Body of pancreas (tissue), 4 donors: Measurements from ENCODE around the gene GRIA3. TPM values are rescaled to one million over a fixed set of nuclear protein-coding genes. Genes with fewer than 3 reads are reported as not detected.

Experiments
- ATAC-seq: fragments of 150-250 bp; one replicate; pipeline ENCODE4 v1.9.1; 2016
- DNase-seq, 4 donors: peaks; one replicate each; pipeline ENCODE4 v3.0.0-alpha.2; 2019
- H3K27ac ChIP-seq, 4 donors: fragments of 200-600 bp; sonication (generic); 1 replicate in 3 of 4; 2 replicates in 1 of 4; pipeline versions ENCODE4 v1.5.1 to v1.6.1; 2016 to 2019; ENCODE audit warnings: mild to moderate bottlenecking in 1 of 4, mixed read lengths in 1 of 4, moderate library complexity in 1 of 4
- H3K27me3 ChIP-seq, 2 donors: fragments of 200-600 bp; sonication (generic); one replicate each; pipeline ENCODE4 v1.6.0; 2016; ENCODE audit warnings: mild to moderate bottlenecking in 1 of 2
- H3K36me3 ChIP-seq, 2 donors: fragments of 200-600 bp; sonication (generic); replicated peaks in 1 of 2; 2 replicates each; pipeline ENCODE4 v1.5.1; 2016; ENCODE audit warnings: low read depth in 2 of 2; ENCODE audit not compliant: insufficient read depth in 1 of 2
- H3K4me1 ChIP-seq: fragments of 200-600 bp; sonication (generic); one replicate; pipeline ENCODE4 v1.6.0; 2016
- H3K4me3 ChIP-seq, 2 donors: fragments of 200-600 bp; sonication (generic); 1 replicate in 1 of 2; 2 replicates in 1 of 2; pipeline ENCODE4 v1.5.1; 2016 to 2019
- H3K9me3 ChIP-seq, 3 donors: fragments of 200-600 bp; sonication (generic); 1 replicate in 2 of 3; 2 replicates in 1 of 3; pipeline ENCODE4 v1.5.1; 2016
- CTCF ChIP-seq, 7 experiments: fragments of 450-650 bp in 4 of 7; fragments of 200-600 bp in 3 of 7; sonication (generic) in 3 of 7; IDR thresholded peaks; one replicate each; pipeline ENCODE4 v1.5.1; 2016 to 2019; ENCODE audit warnings: antibody characterized with exemption in 7 of 7
- POLR2A ChIP-seq, 3 donors: fragments of 450-650 bp; IDR thresholded peaks; one replicate each; pipeline ENCODE4 v1.6.1; 2016; ENCODE audit warnings: antibody characterized with exemption in 3 of 3, mild to moderate bottlenecking in 2 of 3
- WGBS, 2 donors: methylation state at CpG; one replicate each; pipeline ENCODE4 v1.1.5; 2017; 5-methylcytosine and 5-hydroxymethylcytosine counted together
- intact Hi-C: fragments of 100-400 bp; cut with DNase I; formaldehyde crosslinking; loops from one replicate; pipeline ENCODE4 v1.15.1; 2023
- total RNA-seq, 2 donors: library from RNA; depleted of rRNA; stranded (reverse); fragments of >200 nt; gene quantifications; one replicate each; pipeline ENCODE4 v1.1.0, GENCODE V29; 2016

The GRIA3 gene
- total RNA-seq, 2 donors from 2014 or later: 0.52 to 0.99 TPM

- intact Hi-C loops: no loop called here
- TF ChIP-seq POLR2A (IDR thresholded peaks at IDR 0.05) (no peak), CTCF (IDR thresholded peaks at IDR 0.05) (no peak)
- no peak for ATAC-seq
Observed at GRCh38 chrX:123170546-123170945, 13.5 kb upstream of the GRIA3 start.

GRCh38 chrX:123171781-123172180, 12.3 kb upstream of the GRIA3 start:
- no peak for ATAC-seq
- no peak for TF ChIP-seq CTCF (IDR thresholded peaks at IDR 0.05)
- no peak for TF ChIP-seq POLR2A (IDR thresholded peaks at IDR 0.05)
- WGBS, 2 donors: 64 to 69% methylated on average over 3 of the region's 3 CpGs

More at GRCh38 chrX:123170546-123170945, 13.5 kb upstream of the GRIA3 start:
- H3K27me3 ChIP-seq: no peaks in the 10 kb centered on the region
- H3K9me3 ChIP-seq: no peaks in the 10 kb centered on the region
- no peak for DNase-seq
- no peaks in the 10 kb centered on the region for H3K4me1 ChIP-seq
- no peak overlapping the region for H3K4me3 ChIP-seq
- WGBS, 2 donors: 35 to 47% methylated on average over 7 of the region's 7 CpGs
- H3K27ac ChIP-seq: no peak overlapping the region
- no peaks in the 10 kb centered on the region for H3K36me3 ChIP-seq

GRCh38 chrX:123172869-123173268, 11.2 kb upstream of the GRIA3 start:
- intact Hi-C loops: no loop called here
- Histone ChIP-seq H3K9me3 (no peaks in the 10 kb centered on the region), H3K4me1 (no peaks in the 10 kb centered on the region), H3K4me3 (no peak overlapping the region), H3K36me3 (no peaks in the 10 kb centered on the region), H3K27ac (no peak overlapping the region), H3K27me3 (no peaks in the 10 kb centered on the region)
- no peak for ATAC-seq
- DNase-seq: no peak
- 66 to 77% methylated on average over 2 of the region's 2 CpGs for WGBS, 2 donors
- no peak for TF ChIP-seq CTCF (IDR thresholded peaks at IDR 0.05)
- TF ChIP-seq POLR2A (IDR thresholded peaks at IDR 0.05): no peak

More at GRCh38 chrX:123171781-123172180, 12.3 kb upstream of the GRIA3 start:
- Histone ChIP-seq H3K4me1 (no peaks in the 10 kb centered on the region), H3K27me3 (no peaks in the 10 kb centered on the region), H3K9me3 (no peaks in the 10 kb centered on the region), H3K27ac (no peak overlapping the region), H3K36me3 (no peaks in the 10 kb centered on the region), H3K4me3 (no peak overlapping the region)
- DNase-seq: no peak
- intact Hi-C loops: no loop called here

GRCh38 chrX:123173833-123174232, 10.2 kb upstream of the GRIA3 start:
- DNase-seq (no peak), ATAC-seq (no peak)
- H3K27me3 ChIP-seq: no peaks in the 10 kb centered on the region
- intact Hi-C loops: no loop called here
- no peak overlapping the region for H3K4me3 ChIP-seq
- no peak overlapping the region for H3K27ac ChIP-seq
- H3K9me3 ChIP-seq: no peaks in the 10 kb centered on the region
- TF ChIP-seq POLR2A (IDR thresholded peaks at IDR 0.05) (no peak), CTCF (IDR thresholded peaks at IDR 0.05) (peak in 5 of 7 experiments; percentile 17 to 47 (median 34))
- no peaks in the 10 kb centered on the region for H3K36me3 ChIP-seq
- H3K4me1 ChIP-seq: no peaks in the 10 kb centered on the region
- 20 to 33% methylated on average over 1 of the region's 1 CpG for WGBS, 2 donors

GRCh38 chrX:123175366-123176122, 8.5 kb upstream of the GRIA3 start:
- H3K27ac ChIP-seq: no peak overlapping the region
- intact Hi-C loops: no loop called here
- no peaks in the 10 kb centered on the region for H3K27me3 ChIP-seq
- TF ChIP-seq POLR2A (IDR thresholded peaks at IDR 0.05) (no peak), CTCF (IDR thresholded peaks at IDR 0.05) (no peak)
- no peaks in the 10 kb centered on the region for H3K9me3 ChIP-seq
- no peaks in the 10 kb centered on the region for H3K4me1 ChIP-seq
- DNase-seq (no peak), ATAC-seq (no peak)
- no peaks in the 10 kb centered on the region for H3K36me3 ChIP-seq
- no peak overlapping the region for H3K4me3 ChIP-seq
